ENCODE measurements around the gene ZNF680.
A peak's percentile ranks its signal among the peaks of the same experiment; 100 is the strongest.

Gene ZNF680

GRCh38 chr7:64504581-64505120 is 58.2 kb downstream of the ZNF680 start:
- H3K27me3 ChIP-seq (ENCODE audit: insufficient read depth, poor library complexity, severe bottlenecking): no peaks in the 10 kb centered on the region
- no peak for DNase-seq (ENCODE audit: low read depth in 1 of 2, low spot score in 1 of 2)
- H3K4me3 ChIP-seq (replicated peaks; ENCODE audit: insufficient read depth, low read length): no peak overlapping the region
- TF ChIP-seq SPI1 (IDR thresholded peaks at IDR 0.05; ENCODE audit: borderline replicate concordance, low read depth) (no peak), REST (IDR thresholded peaks at IDR 0.05; ENCODE audit: insufficient replicate concordance, low read depth) (no peak), POLR2AphosphoS5 (IDR thresholded peaks at IDR 0.05; ENCODE audit: low read depth) (no peak), GABPA (IDR thresholded peaks at IDR 0.05; ENCODE audit: low read depth) (no peak)
- TF ChIP-seq, protein P1, sequence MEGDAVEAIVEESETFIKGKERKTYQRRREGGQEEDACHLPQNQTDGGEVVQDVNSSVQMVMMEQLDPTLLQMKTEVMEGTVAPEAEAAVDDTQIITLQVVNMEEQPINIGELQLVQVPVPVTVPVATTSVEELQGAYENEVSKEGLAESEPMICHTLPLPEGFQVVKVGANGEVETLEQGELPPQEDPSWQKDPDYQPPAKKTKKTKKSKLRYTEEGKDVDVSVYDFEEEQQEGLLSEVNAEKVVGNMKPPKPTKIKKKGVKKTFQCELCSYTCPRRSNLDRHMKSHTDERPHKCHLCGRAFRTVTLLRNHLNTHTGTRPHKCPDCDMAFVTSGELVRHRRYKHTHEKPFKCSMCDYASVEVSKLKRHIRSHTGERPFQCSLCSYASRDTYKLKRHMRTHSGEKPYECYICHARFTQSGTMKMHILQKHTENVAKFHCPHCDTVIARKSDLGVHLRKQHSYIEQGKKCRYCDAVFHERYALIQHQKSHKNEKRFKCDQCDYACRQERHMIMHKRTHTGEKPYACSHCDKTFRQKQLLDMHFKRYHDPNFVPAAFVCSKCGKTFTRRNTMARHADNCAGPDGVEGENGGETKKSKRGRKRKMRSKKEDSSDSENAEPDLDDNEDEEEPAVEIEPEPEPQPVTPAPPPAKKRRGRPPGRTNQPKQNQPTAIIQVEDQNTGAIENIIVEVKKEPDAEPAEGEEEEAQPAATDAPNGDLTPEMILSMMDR (IDR thresholded peaks at IDR 0.05; ENCODE audit: insufficient read depth, low read length): no peak
- H3K27ac ChIP-seq (replicated peaks): no peak overlapping the region

DNA sequence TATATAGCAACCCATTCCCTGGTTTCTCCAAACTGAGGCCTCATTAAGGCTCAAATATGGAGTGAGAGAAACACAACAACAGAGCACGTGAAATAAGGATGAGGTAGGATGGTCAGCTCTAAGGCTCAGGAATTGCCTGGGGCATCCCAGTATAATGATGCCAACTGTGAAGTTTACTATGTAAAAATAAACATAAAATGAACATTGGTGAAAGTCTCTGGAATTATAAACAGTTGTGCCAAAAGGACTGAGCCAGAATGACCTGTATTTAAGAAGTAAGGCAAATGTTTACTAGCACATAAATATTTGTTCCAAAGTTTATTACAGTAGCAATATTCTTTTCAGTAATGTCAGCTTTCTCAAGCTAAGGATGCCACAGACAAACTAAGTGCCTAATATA is 64.6 kb downstream of the ZNF680 start:
- no peak overlapping the region for H3K27ac ChIP-seq (replicated peaks)
- H3K4me3 ChIP-seq (replicated peaks; ENCODE audit: insufficient read depth, low read length): no peak overlapping the region
- H3K27me3 ChIP-seq (ENCODE audit: insufficient read depth, poor library complexity, severe bottlenecking): no peaks in the 10 kb centered on the region
- no peak for TF ChIP-seq REST (IDR thresholded peaks at IDR 0.05; ENCODE audit: insufficient replicate concordance, low read depth)
- TF ChIP-seq, protein P1 (IDR thresholded peaks at IDR 0.05; ENCODE audit: insufficient read depth, low read length): no peak
- no peak for TF ChIP-seq POLR2AphosphoS5 (IDR thresholded peaks at IDR 0.05; ENCODE audit: low read depth)
- no peak for TF ChIP-seq SPI1 (IDR thresholded peaks at IDR 0.05; ENCODE audit: borderline replicate concordance, low read depth)
- no peak for TF ChIP-seq GABPA (IDR thresholded peaks at IDR 0.05; ENCODE audit: low read depth)
- no peak for DNase-seq (ENCODE audit: low read depth in 1 of 2, low spot score in 1 of 2)

DNA sequence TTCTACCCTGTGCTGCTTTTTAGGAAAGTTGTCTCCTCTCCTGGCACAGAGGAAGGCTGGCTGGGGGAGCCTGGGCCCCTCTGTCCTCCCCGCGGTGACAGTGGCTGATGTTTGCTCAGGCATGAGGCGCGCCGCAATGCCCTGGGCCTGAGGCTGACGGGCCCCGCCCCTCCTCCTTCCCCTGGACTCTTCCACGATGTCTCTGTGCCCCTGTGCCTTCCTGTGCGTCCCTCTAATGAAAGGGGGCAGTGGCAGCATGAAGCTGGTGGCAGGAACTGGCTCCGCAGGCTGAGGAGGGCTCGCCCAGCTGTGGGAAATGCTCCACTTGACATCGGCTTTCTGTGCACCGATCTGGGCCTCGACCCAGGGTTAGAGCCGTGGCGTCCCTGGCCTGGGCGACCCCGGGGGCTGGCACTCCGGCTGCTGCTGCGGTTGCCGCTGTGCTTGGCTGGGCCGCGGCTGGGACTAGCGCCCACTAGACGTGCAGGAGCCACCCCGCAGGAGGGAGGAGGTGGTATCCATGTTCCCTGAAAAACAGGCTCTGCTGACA is 67.9 kb downstream of the ZNF680 start:
- TF ChIP-seq POLR2AphosphoS5 (IDR thresholded peaks at IDR 0.05; ENCODE audit: low read depth) (peak; percentile 24; the same call in 1 of the 2 replicates), GABPA (IDR thresholded peaks at IDR 0.05; ENCODE audit: low read depth) (no peak)
- Histone ChIP-seq H3K27me3 (ENCODE audit: insufficient read depth, poor library complexity, severe bottlenecking) (no peaks in the 10 kb centered on the region), H3K27ac (replicated peaks) (no peak overlapping the region), H3K4me3 (replicated peaks; ENCODE audit: insufficient read depth, low read length) (no peak overlapping the region)
- no peak for DNase-seq (ENCODE audit: low read depth in 1 of 2, low spot score in 1 of 2)

DNA sequence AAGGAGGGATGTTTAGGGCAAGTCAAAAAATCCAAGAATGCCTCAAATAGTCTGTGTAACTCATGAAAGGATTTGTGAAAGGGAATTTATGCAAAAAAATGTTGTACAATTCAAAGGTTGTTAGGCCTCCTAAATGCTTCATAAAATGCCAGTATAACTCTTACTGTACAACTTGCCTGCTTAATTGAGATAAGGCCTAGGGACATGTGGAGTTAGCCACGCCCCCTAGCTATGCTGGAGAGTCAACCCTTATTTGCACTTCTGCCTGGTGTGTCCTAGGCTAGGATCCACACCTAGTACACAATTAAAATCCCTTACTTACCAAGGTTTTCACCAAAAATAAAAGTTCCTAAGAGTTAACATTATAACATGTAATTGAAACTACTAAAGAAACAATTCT is 77.2 kb downstream of the ZNF680 start:
- H3K4me3 ChIP-seq (replicated peaks; ENCODE audit: insufficient read depth, low read length): no peak overlapping the region
- DNase-seq (ENCODE audit: low read depth in 1 of 2, low spot score in 1 of 2): no peak
- TF ChIP-seq POLR2AphosphoS5 (IDR thresholded peaks at IDR 0.05; ENCODE audit: low read depth) (no peak), GABPA (IDR thresholded peaks at IDR 0.05; ENCODE audit: low read depth) (no peak)
- TF ChIP-seq, protein P1 (IDR thresholded peaks at IDR 0.05; ENCODE audit: insufficient read depth, low read length): no peak
- H3K27me3 ChIP-seq (ENCODE audit: insufficient read depth, poor library complexity, severe bottlenecking): no peaks in the 10 kb centered on the region
- no peak overlapping the region for H3K27ac ChIP-seq (replicated peaks)
